Neutrophil (primary cell): ENCODE measurements around the gene RSPH1.

Experiments used
- H3K27ac ChIP-seq: fragments of 200-600 bp; sonication (generic); 2 replicates; pipeline ENCODE4 v1.5.1; 2016; ENCODE audit warnings: mild to moderate bottlenecking, moderate library complexity
- H3K27me3 ChIP-seq: fragments of 200-600 bp; sonication (generic); 2 replicates; pipeline ENCODE4 v1.6.0; 2016; ENCODE audit warnings: mild to moderate bottlenecking
- H3K36me3 ChIP-seq: fragments of 200-600 bp; sonication (generic); 2 replicates; pipeline ENCODE4 v1.5.1; 2017
- H3K4me1 ChIP-seq, 2 experiments: fragments of 200-600 bp in 1 of 2; sonication (generic) in 1 of 2; 1 replicate in 1 of 2; 2 replicates in 1 of 2; pipeline versions ENCODE4 v1.5.1 to v1.6.1; 2013 to 2016; ENCODE audit warnings: low read depth in 1 of 2, low read length in 1 of 2, mild to moderate bottlenecking in 1 of 2, moderate library complexity in 1 of 2; ENCODE audit not compliant: control insufficient read depth in 1 of 2, insufficient read depth in 1 of 2
- H3K4me3 ChIP-seq, 2 experiments: fragments of 200-600 bp in 1 of 2; sonication (generic) in 1 of 2; 1 replicate in 1 of 2; 2 replicates in 1 of 2; pipeline ENCODE4 v1.5.1; 2013 to 2016; ENCODE audit warnings: low read depth in 1 of 2, low read length in 1 of 2, mild to moderate bottlenecking in 1 of 2, moderate library complexity in 1 of 2
- H3K9me3 ChIP-seq: fragments of 200-600 bp; sonication (generic); 2 replicates; pipeline ENCODE4 v1.5.1; 2016
- CTCF ChIP-seq: fragments of 200-600 bp; sonication (generic); IDR thresholded peaks from 2 replicates; pipeline ENCODE4 v1.5.1; 2016; ENCODE audit warnings: antibody characterized with exemption

Gene RSPH1

GRCh38 chr21:42467140-42467983 is 28.7 kb downstream of the RSPH1 start:
- no peak for TF ChIP-seq CTCF

GRCh38 chr21:42466700-42467099 is 29.3 kb downstream of the RSPH1 start:
- H3K36me3 ChIP-seq = no peaks in the 10 kb centered on the region
- TF ChIP-seq CTCF = no peak
- no peaks in the 10 kb centered on the region for H3K9me3 ChIP-seq
- peaks cover 17 to 23% of the 10 kb centered on the region in 2 experiments for H3K4me1 ChIP-seq
- H3K27ac ChIP-seq = no peak overlapping the region
- no peaks in the 10 kb centered on the region for H3K27me3 ChIP-seq
- no peak overlapping the region for H3K4me3 ChIP-seq

More at GRCh38 chr21:42467140-42467983, 28.7 kb downstream of the RSPH1 start:
- Histone ChIP-seq H3K4me1 (peaks cover 17 to 20% of the 10 kb centered on the region in 2 experiments), H3K27me3 (no peaks in the 10 kb centered on the region), H3K27ac (no peak overlapping the region), H3K9me3 (no peaks in the 10 kb centered on the region), H3K36me3 (no peaks in the 10 kb centered on the region), H3K4me3 (no peak overlapping the region)

GRCh38 chr21:42465803-42466127 is 30.3 kb downstream of the RSPH1 start:
- H3K27me3 ChIP-seq = no peaks in the 10 kb centered on the region
- no peak overlapping the region for H3K27ac ChIP-seq
- no peak overlapping the region for H3K4me3 ChIP-seq
- no peaks in the 10 kb centered on the region for H3K9me3 ChIP-seq
- peaks cover 17 to 23% of the 10 kb centered on the region in 2 experiments for H3K4me1 ChIP-seq
- TF ChIP-seq CTCF = no peak
- H3K36me3 ChIP-seq = no peaks in the 10 kb centered on the region

- H3K4me1 ChIP-seq = peaks cover 17 to 23% of the 10 kb centered on the region in 2 experiments
- TF ChIP-seq CTCF = no peak
- H3K36me3 ChIP-seq = no peaks in the 10 kb centered on the region
- no peak overlapping the region for H3K4me3 ChIP-seq
- no peaks in the 10 kb centered on the region for H3K9me3 ChIP-seq
- H3K27me3 ChIP-seq = no peaks in the 10 kb centered on the region
- H3K27ac ChIP-seq = no peak overlapping the region
Measured at GRCh38 chr21:42465008-42465802, 30.8 kb downstream of the RSPH1 start.

GRCh38 chr21:42463861-42464515 is 32.0 kb downstream of the RSPH1 start:
- H3K4me3 ChIP-seq = peak overlapping the region; percentile 42 to 45
- no peak for TF ChIP-seq CTCF
- H3K27ac ChIP-seq = peak overlapping the region; percentile 76
- no peaks in the 10 kb centered on the region for H3K27me3 ChIP-seq
- no peaks in the 10 kb centered on the region for H3K36me3 ChIP-seq
- H3K4me1 ChIP-seq = peaks cover 17 to 23% of the 10 kb centered on the region in 2 experiments
- no peaks in the 10 kb centered on the region for H3K9me3 ChIP-seq
